ENCODE measurements around the gene DFFA.
A peak's percentile ranks its signal among the peaks of the same experiment; 100 is the strongest.

DNA sequence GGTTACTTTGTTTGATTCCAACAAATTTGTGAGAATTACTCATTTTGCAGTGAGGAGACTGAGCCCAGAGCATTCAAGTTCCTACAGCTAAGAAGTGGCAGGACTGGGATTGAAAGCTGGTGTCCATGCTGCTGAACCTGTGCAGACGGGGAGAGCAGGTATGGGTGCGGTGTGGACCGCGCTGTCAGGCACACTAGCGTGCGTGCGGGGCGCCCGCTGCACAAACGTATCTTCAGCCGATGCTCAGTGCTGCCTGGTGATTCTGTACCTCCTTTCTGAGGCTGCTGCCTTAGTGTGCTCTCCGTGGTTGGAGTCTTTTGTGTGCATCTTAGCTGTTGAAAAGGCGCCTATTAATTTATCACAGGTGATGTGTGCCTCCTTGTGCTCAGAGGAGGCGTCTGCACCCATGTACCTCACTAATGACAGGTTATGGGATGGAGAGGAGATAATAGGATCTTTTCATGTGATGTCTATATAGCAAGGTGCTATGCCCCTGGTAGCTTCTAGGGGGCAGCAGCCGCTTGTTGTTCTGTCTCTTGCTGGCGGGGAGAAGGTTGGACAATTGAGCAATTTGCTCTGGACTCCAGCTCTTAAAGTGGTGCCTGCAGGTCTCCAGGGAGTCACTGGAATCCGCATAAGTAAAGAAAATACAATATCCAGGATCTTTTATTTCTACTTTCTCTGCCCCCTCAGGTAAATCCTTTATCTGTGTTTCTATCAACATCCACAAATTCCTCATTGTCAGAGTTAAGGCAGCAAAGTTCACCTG lies 35.0 kb upstream of the DFFA start:
- TF ChIP-seq, protein P1, sequence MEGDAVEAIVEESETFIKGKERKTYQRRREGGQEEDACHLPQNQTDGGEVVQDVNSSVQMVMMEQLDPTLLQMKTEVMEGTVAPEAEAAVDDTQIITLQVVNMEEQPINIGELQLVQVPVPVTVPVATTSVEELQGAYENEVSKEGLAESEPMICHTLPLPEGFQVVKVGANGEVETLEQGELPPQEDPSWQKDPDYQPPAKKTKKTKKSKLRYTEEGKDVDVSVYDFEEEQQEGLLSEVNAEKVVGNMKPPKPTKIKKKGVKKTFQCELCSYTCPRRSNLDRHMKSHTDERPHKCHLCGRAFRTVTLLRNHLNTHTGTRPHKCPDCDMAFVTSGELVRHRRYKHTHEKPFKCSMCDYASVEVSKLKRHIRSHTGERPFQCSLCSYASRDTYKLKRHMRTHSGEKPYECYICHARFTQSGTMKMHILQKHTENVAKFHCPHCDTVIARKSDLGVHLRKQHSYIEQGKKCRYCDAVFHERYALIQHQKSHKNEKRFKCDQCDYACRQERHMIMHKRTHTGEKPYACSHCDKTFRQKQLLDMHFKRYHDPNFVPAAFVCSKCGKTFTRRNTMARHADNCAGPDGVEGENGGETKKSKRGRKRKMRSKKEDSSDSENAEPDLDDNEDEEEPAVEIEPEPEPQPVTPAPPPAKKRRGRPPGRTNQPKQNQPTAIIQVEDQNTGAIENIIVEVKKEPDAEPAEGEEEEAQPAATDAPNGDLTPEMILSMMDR (conservative IDR thresholded peaks at IDR 0.05; ENCODE audit: low read depth, low read length): peak; percentile 94
- TF ChIP-seq POLR2A (IDR thresholded peaks at IDR 0.05; ENCODE audit: low read depth, low read length) (0 out of 2 replicates have a peak, but pooled peaks have one; percentile 31), RAD21 (IDR thresholded peaks at IDR 0.05; ENCODE audit: low read length) (peak; percentile 92), CEBPB (IDR thresholded peaks at IDR 0.05; ENCODE audit: low read depth, low read length) (peak; percentile 94), SMC3 (IDR thresholded peaks at IDR 0.05; ENCODE audit: low read depth, low read length) (peak; percentile 88)
- TF ChIP-seq, protein P2, sequence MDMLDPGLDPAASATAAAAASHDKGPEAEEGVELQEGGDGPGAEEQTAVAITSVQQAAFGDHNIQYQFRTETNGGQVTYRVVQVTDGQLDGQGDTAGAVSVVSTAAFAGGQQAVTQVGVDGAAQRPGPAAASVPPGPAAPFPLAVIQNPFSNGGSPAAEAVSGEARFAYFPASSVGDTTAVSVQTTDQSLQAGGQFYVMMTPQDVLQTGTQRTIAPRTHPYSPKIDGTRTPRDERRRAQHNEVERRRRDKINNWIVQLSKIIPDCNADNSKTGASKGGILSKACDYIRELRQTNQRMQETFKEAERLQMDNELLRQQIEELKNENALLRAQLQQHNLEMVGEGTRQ (IDR thresholded peaks at IDR 0.05; ENCODE audit: low read depth, low read length): no peak
